ENCODE data around the gene HMCES.
"Not testable (repeated sequence)": the region's sequence is repeated elsewhere in the genome, so short reads cannot be mapped to it uniquely, and the experiment has no call there.

The HMCES gene

DNA sequence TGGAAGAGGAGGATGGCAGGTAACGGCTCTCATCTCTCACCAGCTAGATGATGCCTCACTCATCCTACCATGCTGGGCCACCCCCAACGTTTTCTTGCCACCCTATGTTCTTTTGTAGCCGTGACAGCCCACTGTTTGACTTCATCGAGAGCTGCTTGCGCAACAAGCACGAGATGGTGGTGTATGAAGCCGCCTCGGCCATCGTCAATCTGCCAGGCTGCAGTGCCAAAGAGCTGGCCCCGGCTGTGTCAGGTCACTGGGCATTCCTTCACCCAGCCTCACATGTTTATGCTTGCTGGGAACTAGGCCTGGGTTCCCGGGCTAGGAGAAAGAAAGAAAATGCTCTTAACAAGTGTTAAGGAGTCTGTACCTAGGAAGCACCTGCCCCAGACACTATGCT, 21.1 kb upstream of the HMCES start:
- DNase-seq (ENCODE audit: low spot score) = no peak

DNA sequence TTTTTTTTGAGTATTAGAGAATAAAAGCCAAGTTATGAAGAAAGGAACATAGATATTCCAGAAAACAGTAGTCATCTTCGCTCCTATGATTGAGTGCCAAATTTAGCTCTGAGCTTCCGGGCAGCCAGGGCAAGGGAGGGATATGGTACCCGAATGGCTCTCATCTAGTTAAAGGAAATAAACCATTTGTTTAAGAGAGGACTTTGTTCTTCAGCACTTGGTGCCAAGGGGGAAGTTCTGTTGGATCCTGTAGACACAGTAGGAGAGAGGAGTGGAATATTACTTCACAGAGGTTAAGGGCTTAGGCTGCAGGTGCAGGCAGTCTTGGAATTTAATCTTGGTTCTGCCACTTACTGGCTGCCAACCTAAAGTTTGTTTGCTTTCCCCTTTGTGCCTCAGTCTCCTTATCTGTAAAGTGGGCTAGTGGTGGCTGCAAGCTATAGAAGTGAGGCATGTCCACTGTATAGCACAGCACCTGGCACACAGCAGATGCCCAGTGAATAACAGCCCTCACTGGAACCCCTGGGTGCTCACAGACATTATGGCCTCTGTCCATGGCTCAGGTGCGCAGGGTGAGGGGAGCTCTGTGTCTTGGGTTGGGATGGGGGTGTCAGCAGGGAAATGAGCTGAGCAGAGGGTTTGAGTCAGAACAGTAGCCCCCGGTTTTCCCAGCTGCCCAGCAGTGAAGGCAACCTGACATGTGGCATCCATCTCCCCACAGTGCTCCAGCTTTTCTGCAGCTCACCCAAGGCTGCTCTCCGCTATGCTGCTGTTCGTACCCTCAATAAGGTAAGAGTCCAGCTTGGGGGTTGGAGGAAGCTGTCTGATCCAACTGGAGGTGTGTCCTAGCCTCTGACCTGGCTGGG, 18.8 kb upstream of the HMCES start:
- no peak for DNase-seq (ENCODE audit: low spot score)

DNA sequence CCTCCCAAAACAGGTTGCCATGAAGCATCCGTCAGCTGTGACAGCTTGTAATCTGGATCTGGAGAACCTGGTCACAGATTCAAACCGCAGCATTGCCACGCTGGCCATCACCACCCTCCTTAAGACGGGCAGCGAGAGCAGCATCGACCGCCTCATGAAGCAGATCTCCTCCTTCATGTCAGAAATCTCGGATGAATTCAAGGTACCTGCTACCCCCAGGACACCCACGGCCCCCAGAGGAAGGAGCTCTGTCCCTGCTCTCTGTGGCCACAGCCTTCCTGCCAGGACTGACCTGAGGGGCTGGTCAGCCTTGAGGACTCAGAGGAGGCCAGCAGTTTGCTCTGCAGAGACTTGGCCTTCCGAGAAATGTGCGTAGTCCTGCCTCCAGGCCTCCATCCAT, 18.1 kb upstream of the HMCES start:
- no peak for DNase-seq (ENCODE audit: low spot score)

DNA sequence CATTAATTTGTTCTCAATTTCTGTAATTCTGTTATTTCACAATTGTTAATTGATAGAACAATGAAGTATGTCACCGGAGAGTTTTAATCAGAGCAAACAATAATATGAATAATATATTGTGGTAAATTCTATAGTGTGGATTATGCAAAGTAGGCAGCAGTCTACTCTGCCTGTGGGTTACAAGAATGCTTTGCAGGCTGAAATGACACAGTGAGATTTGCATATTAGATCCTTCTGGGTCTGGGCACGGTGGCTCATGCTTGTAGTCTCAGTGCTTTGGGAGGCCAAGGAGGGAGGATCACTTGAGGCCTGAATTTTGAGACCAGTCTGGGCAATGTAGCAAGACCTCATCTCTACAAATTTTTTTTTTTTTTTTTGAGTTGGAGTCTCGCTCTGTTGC, 16.8 kb upstream of the HMCES start:
- no peak for DNase-seq (ENCODE audit: low spot score)

DNA sequence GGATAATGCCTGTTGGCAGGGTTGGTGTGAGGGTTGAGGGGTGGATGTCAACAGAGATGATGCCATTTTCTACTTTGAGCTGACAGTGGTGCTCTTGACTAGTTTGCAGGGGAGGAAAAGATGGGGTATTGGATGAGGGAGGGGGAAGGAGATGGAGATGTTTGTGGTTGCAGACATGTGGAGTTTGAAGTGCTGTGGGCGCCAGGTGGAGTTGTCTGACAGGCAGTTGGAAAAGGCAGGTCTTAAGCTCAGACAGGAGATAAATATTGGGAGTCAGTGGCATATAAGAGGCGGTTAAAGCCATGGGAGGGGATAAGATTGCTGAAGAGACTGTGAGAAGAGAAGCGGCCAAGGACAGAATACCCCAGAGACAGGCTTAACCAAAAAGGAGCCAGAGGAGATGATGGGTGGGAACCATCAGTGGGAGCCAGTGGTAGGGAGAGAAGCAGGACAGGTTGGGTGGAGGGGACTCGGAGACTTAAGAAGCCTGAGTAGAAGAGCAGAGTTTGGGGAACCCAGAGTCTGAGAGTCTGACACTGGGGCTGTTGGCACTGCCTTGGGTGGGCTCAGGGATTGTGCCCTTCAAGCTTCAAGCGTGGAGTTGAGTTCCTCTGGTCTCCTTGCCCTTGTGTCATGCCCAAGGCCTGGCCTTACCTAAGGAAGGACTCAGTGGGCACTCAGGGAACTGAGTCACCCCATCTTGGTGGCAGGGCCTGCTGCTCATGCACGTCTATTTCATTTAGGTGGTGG, 15.3 kb upstream of the HMCES start:
- DNase-seq (ENCODE audit: low spot score) = no peak

DNA sequence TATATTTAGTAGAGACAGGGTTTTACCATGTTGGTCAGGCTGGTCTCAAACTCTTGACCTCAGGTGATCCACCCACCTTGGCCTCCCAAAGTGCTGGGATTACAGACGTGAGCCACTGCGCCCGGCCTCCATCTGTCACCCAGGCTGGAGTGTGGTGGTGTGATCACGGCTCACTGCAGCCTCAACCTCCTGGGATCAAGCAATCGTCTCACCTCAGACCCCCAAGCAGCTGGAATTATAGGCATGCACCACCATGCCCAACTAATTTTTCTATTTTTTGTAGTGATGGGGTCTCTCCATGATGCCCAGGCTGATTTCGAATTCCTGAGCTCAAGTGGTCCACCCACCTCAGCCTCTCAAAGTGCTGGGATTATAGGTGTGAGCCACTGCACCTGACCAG, 13.7 kb upstream of the HMCES start:
- DNase-seq (ENCODE audit: low spot score) = not testable (repeated sequence)

DNA sequence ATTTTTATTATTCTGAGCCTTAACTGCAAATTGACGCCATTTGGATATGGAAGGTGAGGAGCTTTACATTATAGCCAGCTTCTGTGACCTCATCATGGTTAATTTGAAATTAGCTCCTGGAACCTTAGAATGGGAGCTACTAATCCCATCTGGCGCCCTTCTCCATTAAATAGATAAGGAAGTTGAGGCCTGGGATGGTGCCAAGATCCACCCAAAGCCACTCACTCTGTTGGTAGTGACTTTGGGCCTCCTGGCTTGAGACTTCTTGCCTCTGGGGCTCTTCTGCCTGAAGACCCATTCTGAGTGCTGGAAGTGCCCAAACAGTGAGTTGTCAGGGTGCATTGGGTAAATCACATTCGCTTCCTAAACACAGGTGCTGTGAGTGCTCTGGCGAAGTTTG, 12.0 kb upstream of the HMCES start:
- no peak for DNase-seq (ENCODE audit: low spot score)

DNA sequence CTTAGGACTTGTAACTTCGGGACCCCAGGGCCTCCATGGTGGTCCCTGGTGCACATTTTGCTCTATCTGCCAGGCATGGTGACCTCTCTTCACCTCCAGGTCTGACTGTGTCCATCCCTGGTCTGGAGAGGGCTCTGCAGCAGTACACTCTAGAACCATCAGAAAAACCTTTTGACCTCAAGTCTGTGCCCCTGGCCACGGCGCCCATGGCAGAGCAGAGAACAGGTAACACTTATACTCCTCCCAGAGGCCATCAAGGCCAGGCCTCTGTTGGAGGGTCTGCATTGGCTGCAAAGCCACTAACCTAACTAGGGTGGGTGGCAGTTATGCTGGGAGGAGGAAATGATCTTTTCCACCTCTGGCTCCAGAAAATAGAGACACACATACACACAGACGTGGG, 10.3 kb upstream of the HMCES start:
- DNase-seq (ENCODE audit: low spot score) = no peak

DNA sequence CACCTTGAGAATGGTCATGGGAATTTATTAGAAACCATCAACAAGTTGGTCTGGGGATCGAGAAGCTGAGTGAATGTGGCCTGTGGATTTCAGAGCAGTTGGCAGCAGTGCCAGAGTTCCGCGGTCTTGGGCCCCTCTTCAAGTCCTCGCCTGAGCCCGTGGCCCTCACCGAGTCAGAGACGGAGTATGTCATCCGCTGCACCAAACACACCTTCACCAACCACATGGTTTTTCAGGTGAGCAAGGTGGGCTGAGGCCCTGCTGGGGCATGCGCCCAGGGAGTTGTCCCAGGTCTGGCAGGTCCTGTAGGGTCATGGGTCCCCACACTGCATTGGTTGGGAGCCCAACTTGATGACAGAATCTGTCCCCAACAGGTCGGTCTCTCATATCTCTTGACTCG, 7.0 kb upstream of the HMCES start:
- DNase-seq (ENCODE audit: low spot score) = no peak

DNA sequence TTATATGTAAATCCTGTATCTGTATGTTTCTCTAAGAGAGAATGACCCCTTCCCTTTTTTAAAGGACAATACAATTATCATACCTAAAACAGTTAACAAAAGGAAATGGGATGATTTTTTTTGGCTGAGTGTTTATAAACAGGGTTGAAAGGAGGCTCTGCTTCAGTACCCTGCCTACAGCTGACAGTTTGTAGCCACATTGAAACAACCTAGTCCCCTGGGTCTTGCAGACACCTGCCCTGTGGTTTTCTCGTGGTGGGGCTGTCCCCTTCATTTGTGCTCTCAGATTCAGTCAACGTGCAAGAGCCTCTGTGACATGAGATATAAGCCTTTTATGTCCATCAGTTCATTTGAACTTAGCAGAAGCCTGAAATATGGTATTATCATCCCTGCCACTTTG, 2.3 kb upstream of the HMCES start:
- no peak for DNase-seq (ENCODE audit: low spot score)

DNA sequence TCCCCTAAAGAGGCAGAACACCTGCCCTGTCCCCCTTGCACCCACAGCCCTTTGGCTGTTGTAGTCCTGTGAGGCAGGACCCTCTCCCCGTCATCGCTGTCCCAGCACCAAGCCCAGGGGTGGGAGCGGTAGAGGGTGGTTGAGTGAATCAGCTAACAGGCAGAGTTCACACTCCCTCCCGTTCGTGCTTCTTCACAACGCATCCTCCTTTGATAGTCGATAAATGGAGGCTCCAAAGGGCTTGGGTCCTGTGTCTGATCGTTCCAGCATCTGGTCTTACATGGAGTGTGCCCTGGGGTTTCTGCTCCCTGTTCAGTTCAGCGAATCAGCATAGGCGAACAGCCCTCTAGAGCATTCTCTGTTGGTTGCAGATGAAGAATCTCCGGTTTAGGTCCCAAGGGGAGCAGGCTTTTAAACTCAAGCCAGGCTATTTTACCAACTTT, 820 bp upstream of the HMCES start:
- no peak for DNase-seq (ENCODE audit: low spot score)

DNA sequence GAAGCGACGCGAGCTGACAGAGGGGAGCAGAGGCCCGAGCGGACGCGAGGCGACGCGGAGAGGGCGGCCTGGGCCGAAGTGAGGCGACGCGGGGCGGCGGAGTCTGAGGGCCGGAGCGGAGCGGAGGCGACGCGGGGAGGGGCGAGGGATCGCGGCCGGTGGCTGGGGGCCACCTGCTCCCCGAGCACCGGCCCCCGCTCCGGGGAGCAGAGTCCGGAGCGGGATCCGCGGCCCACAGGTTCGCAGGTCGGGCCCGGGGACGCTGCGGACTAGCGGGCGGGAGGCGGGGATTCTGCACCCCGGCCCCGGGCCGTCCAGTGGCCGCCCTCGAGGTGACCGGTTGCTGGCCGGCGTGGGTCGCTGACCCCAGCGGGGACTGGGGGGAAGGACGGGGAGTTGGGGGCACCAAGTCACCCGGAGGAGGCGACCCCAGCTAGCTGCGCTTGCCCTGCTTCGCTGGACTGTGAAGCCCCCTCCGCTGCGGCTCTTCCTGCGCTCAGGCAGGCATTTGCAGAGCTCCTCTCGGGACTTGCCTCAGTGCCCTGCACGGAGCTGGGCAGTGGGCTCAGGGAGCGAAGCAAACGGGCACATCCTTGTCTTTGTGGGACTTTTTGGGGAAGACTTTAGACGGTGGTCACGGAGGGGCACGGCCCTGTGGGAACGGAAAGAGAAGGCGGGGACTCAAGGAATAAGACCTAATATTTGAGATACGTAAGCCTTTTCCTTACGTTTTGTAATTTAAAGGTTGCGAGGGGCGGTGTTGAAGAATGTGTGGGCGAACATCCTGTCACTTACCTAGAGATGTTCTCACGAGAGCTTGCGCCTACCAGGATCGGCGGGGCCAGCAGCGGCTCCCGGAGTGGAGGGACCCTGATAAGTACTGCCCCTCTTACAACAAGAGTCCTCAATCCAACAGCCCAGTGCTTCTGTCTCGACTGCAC, 566 bp downstream of the HMCES start:
- DNase-seq (ENCODE audit: low spot score) = no peak

DNA sequence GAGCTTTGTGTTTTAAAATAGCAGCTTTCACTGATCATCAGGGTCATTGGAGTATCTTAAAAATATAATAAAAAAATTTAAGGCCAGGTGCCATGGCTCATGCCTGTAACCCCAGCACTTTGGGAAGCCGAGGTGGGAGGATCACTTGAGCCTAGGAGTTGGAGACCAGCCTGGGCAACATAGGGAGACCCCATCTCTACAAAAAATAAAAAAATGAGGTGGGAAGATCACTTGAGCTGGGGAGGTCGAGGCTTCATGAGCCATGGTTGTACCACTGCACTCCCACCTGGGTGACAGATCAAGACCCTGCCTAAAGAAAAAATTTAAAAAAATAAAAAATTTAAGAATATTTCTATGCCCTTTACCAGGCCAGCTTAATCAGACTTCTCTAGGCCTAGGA, 1.5 kb downstream of the HMCES start:
- DNase-seq (ENCODE audit: low spot score) = no peak

DNA sequence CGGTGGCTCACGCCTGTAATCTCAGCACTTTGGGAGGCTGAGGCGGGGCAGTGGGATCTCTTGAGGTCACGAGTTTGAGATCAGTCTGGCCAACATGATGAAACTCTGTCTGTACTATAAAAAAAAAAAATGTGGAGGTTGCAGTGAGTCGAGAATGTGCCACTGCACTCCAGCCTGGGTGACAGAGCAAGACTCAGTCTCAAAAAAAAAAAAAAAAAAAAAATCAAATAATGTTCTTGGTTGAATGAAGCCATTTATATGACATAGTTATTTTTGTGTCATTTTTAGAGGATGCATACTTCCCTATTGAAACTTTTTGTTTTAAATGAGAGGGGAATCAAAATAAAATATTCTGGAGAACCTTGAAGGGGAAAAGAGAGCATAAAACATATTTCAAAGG, 3.1 kb downstream of the HMCES start:
- no peak for DNase-seq (ENCODE audit: low spot score)

DNA sequence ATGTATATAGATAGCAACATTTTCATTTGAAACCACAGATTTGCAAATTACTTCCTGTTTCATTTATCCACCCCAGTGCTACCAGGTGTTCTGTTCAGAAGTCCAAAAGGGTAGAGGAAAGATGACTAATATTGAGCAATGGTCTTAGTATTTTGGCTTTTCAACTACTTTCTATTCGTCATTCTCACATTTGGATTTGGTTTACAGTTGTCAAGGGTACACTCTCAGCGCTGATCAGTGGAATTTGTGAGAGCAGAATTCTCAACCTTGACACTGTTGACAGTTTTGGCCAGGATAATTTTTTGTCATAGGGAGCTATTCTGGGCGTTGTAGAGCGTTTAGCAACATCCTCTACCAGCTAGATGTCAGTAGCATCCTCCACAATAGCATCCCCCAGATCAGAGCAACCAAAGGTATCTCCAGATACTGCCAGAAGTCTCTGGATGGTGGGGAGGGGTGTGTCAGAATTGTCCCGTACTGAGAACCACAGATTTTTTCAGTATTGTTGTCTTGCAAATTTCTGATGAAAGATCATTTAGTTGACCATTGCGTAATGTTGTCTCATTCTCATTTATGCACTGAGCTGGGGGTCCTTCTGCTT, 4.2 kb downstream of the HMCES start:
- no peak for DNase-seq (ENCODE audit: low spot score)

DNA sequence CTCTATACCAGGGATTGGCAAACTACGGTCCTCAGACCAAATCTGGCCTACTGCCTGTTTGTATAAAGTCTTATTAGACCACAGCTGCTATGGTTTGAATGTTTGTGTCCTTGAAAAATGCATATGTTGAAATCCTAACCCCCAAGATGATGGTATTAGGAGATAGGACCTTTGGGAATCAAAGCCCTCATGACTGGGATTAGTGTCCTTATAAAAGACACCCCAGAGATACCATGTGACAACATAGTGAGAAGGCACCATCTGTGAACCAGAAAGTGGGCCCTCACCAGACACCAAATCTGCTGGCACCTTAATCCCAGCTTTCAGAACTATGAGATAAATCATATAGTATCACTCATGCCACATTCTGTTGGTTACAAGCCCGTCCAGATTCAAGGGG, 7.4 kb downstream of the HMCES start:
- DNase-seq (ENCODE audit: low spot score) = no peak

DNA sequence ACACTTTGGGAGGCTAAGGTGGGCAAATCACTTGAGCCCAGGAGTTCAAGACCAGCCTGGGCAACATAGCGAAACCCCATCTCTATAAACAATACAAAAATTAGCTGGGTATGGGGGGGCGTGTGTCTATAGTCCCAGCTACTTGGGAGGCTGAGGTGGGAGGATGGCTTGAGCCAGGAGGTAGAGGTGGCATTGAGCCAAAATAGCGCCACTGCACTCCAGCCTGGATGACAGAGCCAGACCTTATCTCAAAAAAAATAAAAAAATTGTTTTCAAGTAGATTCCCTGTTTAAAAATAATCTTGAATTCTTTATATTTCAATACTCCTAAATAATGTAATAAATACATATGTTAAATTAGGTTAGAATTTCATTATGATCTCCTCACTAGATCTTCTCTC, 9.8 kb downstream of the HMCES start:
- DNase-seq (ENCODE audit: low spot score) = no peak

DNA sequence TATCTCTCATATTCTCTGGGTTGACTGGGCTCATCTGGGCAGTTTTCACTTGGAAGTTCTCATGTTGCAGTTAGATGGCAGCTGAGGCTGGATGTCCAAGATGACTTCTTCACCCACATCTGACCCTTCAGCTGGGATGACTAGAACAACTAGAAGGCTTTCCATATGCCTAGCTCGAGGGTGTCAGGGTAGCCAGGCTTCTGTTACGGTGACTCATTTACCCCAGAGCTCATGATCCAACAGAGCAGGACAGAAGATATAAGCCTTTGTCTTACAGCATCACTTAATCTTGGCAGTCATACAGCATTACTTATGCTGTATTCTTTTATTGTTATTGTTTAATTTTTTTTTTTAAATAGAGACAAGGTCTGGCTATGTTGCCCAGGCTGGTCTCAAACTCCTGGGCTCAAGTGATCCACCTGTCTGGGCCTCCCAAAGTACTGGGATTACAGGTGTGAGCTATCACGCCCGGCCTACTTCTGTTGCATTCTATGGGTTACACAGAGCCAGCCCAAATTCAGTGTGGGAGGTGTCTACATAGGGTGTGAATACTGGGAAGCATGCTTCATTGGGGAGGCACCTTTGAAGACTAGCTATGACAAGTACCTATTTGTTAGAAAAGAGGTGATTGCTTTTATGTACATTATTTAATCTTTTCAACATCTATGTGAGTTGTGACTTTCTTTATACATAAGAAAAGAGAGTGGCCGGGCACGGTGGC, 10.7 kb downstream of the HMCES start:
- DNase-seq (ENCODE audit: low spot score) = no peak

DNA sequence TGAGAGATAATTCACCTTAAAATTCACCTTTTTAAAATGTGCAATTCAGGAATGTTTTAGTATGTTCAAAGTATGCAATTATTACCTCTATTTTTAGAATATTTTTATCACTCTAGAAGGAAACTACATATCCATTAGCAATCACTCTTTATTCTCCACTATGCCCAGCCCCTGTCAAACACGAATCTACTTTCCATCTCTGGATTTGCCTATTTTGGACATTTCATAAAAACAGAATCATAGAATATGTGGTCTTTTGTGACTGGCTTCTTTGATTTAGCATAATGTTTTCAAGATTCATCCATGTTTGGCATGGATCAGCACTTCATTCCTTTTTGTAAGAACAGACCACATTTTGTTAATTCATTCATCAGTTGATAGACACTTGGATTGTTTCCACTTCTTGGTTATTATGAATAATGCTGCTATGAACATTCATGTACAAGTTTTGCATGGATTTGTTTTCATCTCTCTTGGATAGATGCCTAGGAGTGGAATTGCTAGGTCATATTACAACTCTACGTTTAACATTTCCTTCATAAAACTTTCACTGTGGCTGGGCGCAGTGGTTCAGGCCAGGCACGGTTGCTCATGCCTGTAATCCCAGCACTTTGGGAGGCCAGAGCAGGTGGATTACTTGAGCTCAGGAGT, 12.7 kb downstream of the HMCES start:
- no peak for DNase-seq (ENCODE audit: low spot score)

DNA sequence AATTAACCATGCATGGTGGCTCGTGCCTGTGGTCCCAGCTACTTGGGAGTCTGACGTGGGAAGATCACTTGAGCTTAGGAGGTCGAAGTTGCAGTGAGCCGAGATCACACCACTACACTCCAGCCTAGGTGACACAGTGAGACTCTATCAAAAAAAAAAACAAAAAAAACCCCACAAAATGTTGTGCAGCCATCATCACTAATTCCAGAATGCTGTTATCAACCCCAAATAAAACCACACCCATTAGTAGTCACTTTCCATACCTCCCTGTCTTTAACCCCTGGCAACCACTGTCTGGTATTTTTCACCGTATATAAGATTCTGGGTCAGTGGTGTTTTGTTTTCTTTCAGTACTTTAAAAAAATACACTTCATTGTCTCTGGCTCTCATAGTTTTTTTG, 16.6 kb downstream of the HMCES start:
- DNase-seq (ENCODE audit: low spot score) = no peak
